PC-3 (cell line): Measurements from ENCODE around the gene RBPMS2.

Experiments
- CTCF ChIP-seq: fragments of 300-600 bp; sonication (generic); conservative IDR thresholded peaks from 2 replicates; pipeline ENCODE4 v1.5.1; 2017; ENCODE audit warnings: antibody characterized with exemption, low read depth, mild to moderate bottlenecking, low read length
- EZH2 ChIP-seq: fragments of 300-600 bp; sonication (generic); IDR thresholded peaks from one replicate; pipeline ENCODE4 v1.6.1; 2017; ENCODE audit warnings: antibody characterized with exemption, mild to moderate bottlenecking, low read length; ENCODE audit not compliant: unreplicated experiment

- TF ChIP-seq CTCF (no peak), EZH2 (no peak)
These were observed 28.1 kb upstream of the RBPMS2 start for GRCh38 chr15:64803526-64803925.
